Erythroblast (primary cell): ENCODE measurements around the gene MUC7.

Experiments used
- GATA1 ChIP-seq: IDR thresholded peaks from 2 replicates; pipeline ENCODE4 v1.6.1; 2011; ENCODE audit warnings: low read depth, mild to moderate bottlenecking, control low read depth, low read length, moderate library complexity
- POLR2A ChIP-seq: IDR thresholded peaks from 2 replicates; pipeline ENCODE4 v1.6.1; 2011; ENCODE audit warnings: mild to moderate bottlenecking, low read length

DNA sequence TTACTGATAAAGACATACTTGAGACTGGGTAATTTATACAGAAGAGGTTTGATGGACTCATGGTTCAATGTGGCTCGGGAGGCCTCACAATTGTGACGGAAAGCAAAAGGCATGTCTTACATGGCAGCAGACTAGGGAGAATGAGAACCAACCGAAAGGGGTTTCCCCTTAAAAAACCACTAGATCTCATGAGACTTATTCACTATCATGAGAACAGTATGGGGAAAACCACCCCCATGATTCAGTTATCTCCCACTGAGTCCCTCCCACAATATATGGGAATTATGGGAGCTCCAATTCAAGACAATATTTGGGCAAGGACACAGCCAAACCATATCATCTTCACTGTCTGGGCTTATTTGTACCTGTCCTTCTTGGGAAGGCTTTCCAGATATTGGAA is 22.8 kb upstream of the MUC7 start:
- TF ChIP-seq POLR2A (no peak), GATA1 (no peak)
